Colonic mucosa (tissue), 4 donors: ENCODE results near the gene MINDY4B. TPM values are rescaled to one million over a fixed set of nuclear protein-coding genes. Genes with fewer than 3 reads are reported as not detected.

Experiments
- DNase-seq: peaks from one replicate; pipeline ENCODE4 v3.0.0-alpha.2; 2020
- H3K27ac ChIP-seq: fragments of 200-600 bp; one replicate; pipeline ENCODE4 v1.8.0; 2021
- H3K27me3 ChIP-seq: fragments of 200-600 bp; one replicate; pipeline ENCODE4 v1.8.0; 2021
- H3K36me3 ChIP-seq: fragments of 200-600 bp; one replicate; pipeline ENCODE4 v1.8.0; 2021
- H3K4me1 ChIP-seq: fragments of 200-600 bp; one replicate; pipeline ENCODE4 v1.8.0; 2021; ENCODE audit warnings: mild to moderate bottlenecking
- H3K4me3 ChIP-seq: fragments of 200-600 bp; one replicate; pipeline ENCODE4 v1.8.0; 2021
- H3K9ac ChIP-seq, 2 donors: one replicate each; pipeline ENCODE4 v1.7.0; 2013; ENCODE audit warnings: control low read depth in 2 of 2, low read depth in 2 of 2, low read length in 2 of 2
- H3K9me3 ChIP-seq: fragments of 200-600 bp; one replicate; pipeline ENCODE4 v1.8.0; 2021
- intact Hi-C: fragments of 100-400 bp; cut with DNase I; formaldehyde crosslinking; loops from one replicate; pipeline ENCODE4 v1.14.1; 2022
- total RNA-seq, 2 donors: library from RNA; stranded (reverse); fragmentation: NEBNext Ultra II Directional in 1 of 2; extraction: Animal tissue kit (Norgen Biotek cat#: 25700) in 1 of 2; gene quantifications; one replicate each; pipeline ENCODE4 v1.2.1, GENCODE V29; 2021
- TF ChIP-seq, protein P1 (sequence below): fragments of 200-600 bp; IDR thresholded peaks from one replicate; pipeline ENCODE4 v1.8.0; 2022; ENCODE audit warnings: antibody characterized with exemption, mild to moderate bottlenecking
- donor health status: healthy.
- donor health status: DM: no; HTN: no; CAD: no.
- donor health status: DM: no; HTN: no; CAD: no.

The MINDY4B gene
- total RNA-seq, 2 donors from 2014 or later: not detected

DNA sequence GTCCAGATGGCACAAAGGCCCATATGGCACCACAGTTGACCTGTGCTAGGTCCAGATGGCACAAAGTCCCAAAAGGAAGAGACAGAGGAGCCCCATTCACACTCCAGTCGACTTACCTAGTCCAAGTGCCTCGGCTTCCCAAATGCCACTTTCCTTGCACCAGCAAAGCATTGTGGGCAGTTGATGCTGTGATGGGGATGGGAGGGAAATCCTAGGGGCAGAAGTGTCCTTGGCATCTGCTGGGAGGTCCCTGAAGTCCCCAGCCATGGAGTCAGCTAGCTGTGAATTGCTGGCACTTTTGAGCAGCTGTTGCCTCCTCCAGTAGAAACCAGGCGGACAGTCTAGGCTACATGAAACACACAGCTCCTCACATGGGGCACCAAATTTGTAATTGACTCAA, 82.0 kb downstream of the MINDY4B start:
- no peaks in the 10 kb centered on the region for H3K27me3 ChIP-seq
- no peaks in the 10 kb centered on the region for H3K4me1 ChIP-seq
- H3K36me3 ChIP-seq: no peaks in the 10 kb centered on the region
- intact Hi-C loops: no loop called here
- no peak for DNase-seq
- TF ChIP-seq, protein P1, sequence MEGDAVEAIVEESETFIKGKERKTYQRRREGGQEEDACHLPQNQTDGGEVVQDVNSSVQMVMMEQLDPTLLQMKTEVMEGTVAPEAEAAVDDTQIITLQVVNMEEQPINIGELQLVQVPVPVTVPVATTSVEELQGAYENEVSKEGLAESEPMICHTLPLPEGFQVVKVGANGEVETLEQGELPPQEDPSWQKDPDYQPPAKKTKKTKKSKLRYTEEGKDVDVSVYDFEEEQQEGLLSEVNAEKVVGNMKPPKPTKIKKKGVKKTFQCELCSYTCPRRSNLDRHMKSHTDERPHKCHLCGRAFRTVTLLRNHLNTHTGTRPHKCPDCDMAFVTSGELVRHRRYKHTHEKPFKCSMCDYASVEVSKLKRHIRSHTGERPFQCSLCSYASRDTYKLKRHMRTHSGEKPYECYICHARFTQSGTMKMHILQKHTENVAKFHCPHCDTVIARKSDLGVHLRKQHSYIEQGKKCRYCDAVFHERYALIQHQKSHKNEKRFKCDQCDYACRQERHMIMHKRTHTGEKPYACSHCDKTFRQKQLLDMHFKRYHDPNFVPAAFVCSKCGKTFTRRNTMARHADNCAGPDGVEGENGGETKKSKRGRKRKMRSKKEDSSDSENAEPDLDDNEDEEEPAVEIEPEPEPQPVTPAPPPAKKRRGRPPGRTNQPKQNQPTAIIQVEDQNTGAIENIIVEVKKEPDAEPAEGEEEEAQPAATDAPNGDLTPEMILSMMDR: no peak
- H3K4me3 ChIP-seq: no peak overlapping the region
- H3K9me3 ChIP-seq: no peaks in the 10 kb centered on the region
- H3K27ac ChIP-seq: no peak overlapping the region
- H3K9ac ChIP-seq: no peak overlapping the region

DNA sequence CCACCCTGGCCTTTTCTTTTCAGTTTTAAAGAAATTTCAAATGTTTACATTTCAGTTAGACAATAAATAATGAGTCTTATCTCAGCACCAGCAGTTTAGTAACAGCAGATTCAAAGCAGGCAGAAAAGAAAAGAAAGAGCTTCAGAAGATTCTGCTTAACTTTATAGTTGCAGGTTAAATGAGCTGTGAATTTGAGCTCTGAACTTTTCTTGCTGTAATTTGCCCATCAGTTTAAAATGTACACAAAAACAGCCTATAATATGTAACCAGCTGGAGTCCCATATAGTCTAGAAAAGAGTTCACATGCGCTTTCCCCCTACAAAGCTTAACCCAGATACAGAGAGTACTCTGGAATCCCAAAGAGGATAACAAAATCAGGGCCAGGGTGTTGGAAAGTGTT, 82.6 kb downstream of the MINDY4B start:
- no peak overlapping the region for H3K4me3 ChIP-seq
- no peaks in the 10 kb centered on the region for H3K27me3 ChIP-seq
- no peak for DNase-seq
- no peaks in the 10 kb centered on the region for H3K9me3 ChIP-seq
- no peaks in the 10 kb centered on the region for H3K4me1 ChIP-seq
- TF ChIP-seq, protein P1: no peak
- no peak overlapping the region for H3K27ac ChIP-seq
- H3K36me3 ChIP-seq: no peaks in the 10 kb centered on the region
- H3K9ac ChIP-seq: no peak overlapping the region
- intact Hi-C loops: no loop called here

Other genes with a start within 250 kb of the MINDY4B start
- not detected for gene ERICH6, start 201.5 kb downstream of the MINDY4B start, total RNA-seq
- gene SIAH2, start 142.3 kb downstream of the MINDY4B start, total RNA-seq: 10 to 100 TPM; 27.9 to 33.8 TPM
- gene CLRN1, start 67.3 kb upstream of the MINDY4B start, total RNA-seq: not detected
- gene MED12L, start 180.2 kb upstream of the MINDY4B start, total RNA-seq: 1 to 10 TPM in 1 of 2 donors, under 1 TPM in 1; 0.32 to 1.3 TPM